IPS-20b (cell line): Measurements from ENCODE around the gene CNTNAP3.
"Not testable (repeated sequence)": the region's sequence is repeated elsewhere in the genome, so short reads cannot be mapped to it uniquely, and the experiment has no call there.

Experiments used
- H3K27ac ChIP-seq: one replicate; pipeline ENCODE4 v1.5.1; 2013; ENCODE audit warnings: low read length
- H3K27me3 ChIP-seq: 2 replicates; pipeline ENCODE4 v1.6.1; 2013; ENCODE audit warnings: mild to moderate bottlenecking, low read length, inconsistent platforms; ENCODE audit not compliant: insufficient read depth
- H3K36me3 ChIP-seq: 2 replicates; pipeline ENCODE4 v1.6.1; 2013; ENCODE audit warnings: low read depth, mild to moderate bottlenecking, inconsistent platforms, low read length, moderate library complexity; ENCODE audit not compliant: insufficient read depth
- H3K4me1 ChIP-seq: 2 replicates; pipeline ENCODE4 v1.6.1; 2013; ENCODE audit warnings: mild to moderate bottlenecking, control low read depth, inconsistent platforms, low read length, moderate library complexity; ENCODE audit not compliant: insufficient read depth
- H3K4me3 ChIP-seq: 2 replicates; pipeline ENCODE4 v1.5.1; 2013; ENCODE audit warnings: mild to moderate bottlenecking, low read length, inconsistent platforms
- H3K9ac ChIP-seq: 2 replicates; pipeline ENCODE4 v1.6.1; 2013; ENCODE audit warnings: low read depth, mild to moderate bottlenecking, inconsistent platforms, low read length, moderate library complexity
- H3K9me3 ChIP-seq: 2 replicates; pipeline ENCODE4 v1.6.1; 2013; ENCODE audit warnings: mild to moderate bottlenecking, low read depth, low read length, inconsistent platforms; ENCODE audit not compliant: insufficient read depth

CNTNAP3 gene

DNA sequence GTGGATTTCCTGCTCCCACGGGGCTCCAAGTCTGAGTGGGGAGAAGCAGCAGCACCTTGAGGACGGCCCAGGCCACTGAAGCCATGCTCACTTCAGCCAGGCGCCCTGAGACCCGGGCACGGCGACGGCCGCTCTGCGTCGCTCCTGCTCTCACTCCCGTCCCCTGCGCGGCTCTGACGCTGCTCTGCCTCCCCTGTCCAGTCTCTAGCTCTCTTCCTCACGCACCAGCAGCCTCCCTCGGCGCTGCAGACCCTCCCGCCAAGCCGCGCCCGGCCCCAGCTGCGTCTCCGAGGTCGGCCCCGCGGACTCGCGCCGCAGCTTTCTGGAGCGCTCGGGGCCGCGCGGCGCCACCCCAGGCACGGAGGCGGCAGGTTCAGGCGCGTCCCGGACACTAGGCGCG lies at the start of gene CNTNAP3:
Gene CNTNAP3, minus strand, starts transcription at position 188 of the 400 bp plus-strand sequence. Its CDS starts 103 bp downstream, at position 85.
- H3K4me3 ChIP-seq, H3K9me3 ChIP-seq, H3K9ac ChIP-seq, H3K4me1 ChIP-seq, H3K27ac ChIP-seq, H3K27me3 ChIP-seq, H3K36me3 ChIP-seq: not testable (repeated sequence)

GRCh38 chr9:39279995-39280394 lies 8.0 kb downstream of the CNTNAP3 start:
- H3K9ac ChIP-seq, H3K27me3 ChIP-seq, H3K9me3 ChIP-seq, H3K4me1 ChIP-seq, H3K4me3 ChIP-seq, H3K36me3 ChIP-seq, H3K27ac ChIP-seq: not testable (repeated sequence)

DNA sequence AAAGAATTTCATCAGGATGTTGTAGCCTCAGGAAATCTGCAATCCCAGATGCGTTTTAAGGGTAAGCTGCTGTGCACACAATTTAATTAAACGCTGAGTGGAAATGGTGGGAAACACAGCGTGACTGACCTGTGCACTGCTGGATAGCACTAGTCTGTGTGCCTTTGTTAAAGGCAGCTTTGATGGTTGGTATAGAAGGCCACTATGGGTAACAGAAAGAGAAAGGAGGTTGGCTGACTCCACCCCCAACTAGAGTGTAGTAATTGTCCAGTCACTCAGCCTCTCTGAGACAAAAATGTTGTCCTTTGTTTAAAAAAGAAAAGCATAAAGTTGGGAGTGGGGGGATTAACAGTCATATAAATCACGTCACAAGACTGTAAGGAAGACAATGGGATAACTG lies 45.5 kb downstream of the CNTNAP3 start:
- H3K9ac ChIP-seq, H3K27ac ChIP-seq, H3K27me3 ChIP-seq, H3K36me3 ChIP-seq, H3K4me3 ChIP-seq, H3K9me3 ChIP-seq, H3K4me1 ChIP-seq: not testable (repeated sequence)

GRCh38 chr9:39232130-39232991 lies 55.6 kb downstream of the CNTNAP3 start:
- not testable (repeated sequence) for H3K4me3 ChIP-seq, H3K27me3 ChIP-seq, H3K36me3 ChIP-seq, H3K4me1 ChIP-seq, H3K27ac ChIP-seq, H3K9me3 ChIP-seq, H3K9ac ChIP-seq

- not testable (repeated sequence) for H3K4me3 ChIP-seq, H3K9me3 ChIP-seq, H3K4me1 ChIP-seq, H3K36me3 ChIP-seq, H3K27me3 ChIP-seq, H3K27ac ChIP-seq, H3K9ac ChIP-seq
Measured at GRCh38 chr9:39215976-39216375, 72.0 kb downstream of the CNTNAP3 start.

DNA sequence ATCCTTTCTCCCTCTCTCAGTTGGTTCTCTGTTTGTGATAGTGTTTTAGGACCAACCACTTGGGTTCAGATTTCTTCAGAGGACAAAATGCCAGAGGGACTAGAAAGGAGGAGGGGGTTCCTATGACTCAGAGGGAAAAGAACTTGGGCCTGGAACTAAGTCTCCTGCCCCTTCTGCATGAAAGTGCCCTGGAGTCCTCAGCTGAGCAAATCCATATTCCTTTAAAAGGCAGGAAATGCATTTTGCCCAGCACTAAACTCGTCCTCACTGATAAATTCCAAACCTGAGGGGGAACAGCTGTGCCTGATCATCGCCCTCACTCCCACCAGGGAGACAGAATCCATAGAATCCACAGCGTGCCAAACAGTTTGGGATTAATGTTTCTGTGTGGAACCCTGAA lies 78.2 kb downstream of the CNTNAP3 start:
- H3K4me3 ChIP-seq, H3K9me3 ChIP-seq: not testable (repeated sequence)

GRCh38 chr9:39206643-39207042 lies 81.3 kb downstream of the CNTNAP3 start:
- not testable (repeated sequence) for H3K27me3 ChIP-seq, H3K4me3 ChIP-seq, H3K9me3 ChIP-seq, H3K27ac ChIP-seq, H3K36me3 ChIP-seq, H3K9ac ChIP-seq, H3K4me1 ChIP-seq

More for the DNA sequence above, 78.2 kb downstream of the CNTNAP3 start:
- H3K27ac ChIP-seq, H3K36me3 ChIP-seq, H3K27me3 ChIP-seq, H3K9ac ChIP-seq, H3K4me1 ChIP-seq: not testable (repeated sequence)

GRCh38 chr9:39205842-39206241 lies 82.1 kb downstream of the CNTNAP3 start:
- not testable (repeated sequence) for H3K9ac ChIP-seq, H3K4me1 ChIP-seq, H3K27me3 ChIP-seq, H3K36me3 ChIP-seq, H3K27ac ChIP-seq, H3K9me3 ChIP-seq, H3K4me3 ChIP-seq

- H3K27me3 ChIP-seq, H3K4me1 ChIP-seq, H3K27ac ChIP-seq, H3K36me3 ChIP-seq, H3K9me3 ChIP-seq, H3K4me3 ChIP-seq, H3K9ac ChIP-seq: not testable (repeated sequence)
Measured at GRCh38 chr9:39200412-39200811, 87.6 kb downstream of the CNTNAP3 start.

- H3K27me3 ChIP-seq, H3K27ac ChIP-seq, H3K4me1 ChIP-seq, H3K9me3 ChIP-seq, H3K36me3 ChIP-seq, H3K9ac ChIP-seq, H3K4me3 ChIP-seq: not testable (repeated sequence)
Measured at GRCh38 chr9:39198000-39198709, 89.8 kb downstream of the CNTNAP3 start.

DNA sequence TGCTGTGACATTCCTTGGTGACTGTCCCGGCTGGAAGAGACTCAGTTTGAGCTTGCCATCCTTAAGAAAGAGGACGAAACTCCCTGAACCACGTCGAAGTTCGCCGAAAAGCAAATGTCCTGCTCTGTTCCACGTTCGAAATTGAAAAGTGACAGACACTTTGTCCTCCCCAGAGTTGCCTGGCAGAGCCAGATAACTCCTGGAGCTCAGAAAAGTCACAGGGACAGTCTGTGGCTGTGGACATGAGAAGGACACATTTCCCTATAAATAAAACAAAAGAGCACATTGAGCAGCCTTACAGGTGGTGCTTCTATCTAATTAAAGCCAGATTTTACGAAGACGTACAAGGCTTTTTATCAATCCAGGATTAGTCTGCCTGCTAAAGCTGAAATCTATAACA lies 116.6 kb downstream of the CNTNAP3 start:
- H3K9me3 ChIP-seq, H3K27me3 ChIP-seq, H3K36me3 ChIP-seq, H3K27ac ChIP-seq, H3K9ac ChIP-seq, H3K4me1 ChIP-seq, H3K4me3 ChIP-seq: not testable (repeated sequence)

GRCh38 chr9:39157714-39158113 lies 130.3 kb downstream of the CNTNAP3 start:
- H3K4me3 ChIP-seq, H3K27ac ChIP-seq, H3K9me3 ChIP-seq, H3K27me3 ChIP-seq, H3K36me3 ChIP-seq, H3K4me1 ChIP-seq, H3K9ac ChIP-seq: not testable (repeated sequence)
